Left lung (tissue), 10 donors: ENCODE data around the gene PTPRN2. TPM values are rescaled to one million over a fixed set of nuclear protein-coding genes. Genes with fewer than 3 reads are reported as not detected.
"Not testable (repeated sequence)": the region's sequence is repeated elsewhere in the genome, so short reads cannot be mapped to it uniquely, and the experiment has no call there.

Experiments
- ATAC-seq: fragments of 200-7000 bp; cut with Tn5 transposase; one replicate; pipeline ENCODE4 v1.9.1; 2020; ENCODE audit warnings: moderate library complexity
- DNase-seq, 4 donors: peaks; one replicate each; pipeline ENCODE4 v3.0.0-alpha.2; 2013 to 2020
- H3K27ac ChIP-seq, 2 donors: fragments of 200-600 bp; sonication (generic) in 1 of 2; one replicate each; pipeline versions ENCODE4 v1.5.0 to v1.8.0; 2020 to 2021
- H3K27me3 ChIP-seq, 2 donors: fragments of 200-600 bp; sonication (generic) in 1 of 2; one replicate each; pipeline versions ENCODE4 v1.5.0 to v1.8.0; 2020 to 2021
- H3K36me3 ChIP-seq, 2 donors: fragments of 200-600 bp; sonication (generic) in 1 of 2; one replicate each; pipeline versions ENCODE4 v1.5.0 to v1.8.0; 2020 to 2021
- H3K4me1 ChIP-seq, 2 donors: fragments of 200-600 bp; one replicate each; pipeline ENCODE4 v1.8.0; 2021
- H3K4me3 ChIP-seq, 2 donors: fragments of 200-600 bp; sonication (generic) in 1 of 2; one replicate each; pipeline versions ENCODE4 v1.5.0 to v1.8.0; 2020 to 2021; ENCODE audit warnings: mild to moderate bottlenecking in 1 of 2
- H3K9me3 ChIP-seq, 2 donors: fragments of 200-600 bp; sonication (generic) in 1 of 2; one replicate each; pipeline versions ENCODE4 v1.5.0 to v1.8.0; 2020 to 2021
- intact Hi-C, 2 donors: fragments of 100-400 bp; cut with DNase I; formaldehyde crosslinking; loops; one replicate each; pipeline versions ENCODE4 v1.11.2 to v1.14.2; 2022
- polyA plus RNA-seq, 6 donors: library from polyadenylated mRNA; unstranded; fragments of 120-200 nt; gene quantifications; one replicate each; pipeline ENCODE4 v1.2.1, GENCODE V29; 2013; ENCODE audit not compliant: insufficient read length in 6 of 6
- total RNA-seq, 2 donors: library from RNA; stranded (reverse); fragmentation: NEBNext Ultra II Directional; extraction: Animal tissue kit (Norgen Biotek cat#: 25700); gene quantifications; one replicate each; pipeline ENCODE4 v1.2.1, GENCODE V29; 2021
- TF ChIP-seq, protein P1 (sequence below), 2 donors: fragments of 200-600 bp; sonication (generic) in 1 of 2; IDR thresholded peaks; one replicate each; pipeline versions ENCODE4 v1.5.0 to v1.8.0; 2021; ENCODE audit warnings: antibody characterized with exemption in 2 of 2
- donor health status: DM: no; HTN: yes; CAD: no.
- donor health status: DM: no; HTN: no; CAD: no.

Gene PTPRN2
- total and polyA plus RNA-seq, 8 donors = 4.0 to 7.8 (median 6.8) TPM

DNA sequence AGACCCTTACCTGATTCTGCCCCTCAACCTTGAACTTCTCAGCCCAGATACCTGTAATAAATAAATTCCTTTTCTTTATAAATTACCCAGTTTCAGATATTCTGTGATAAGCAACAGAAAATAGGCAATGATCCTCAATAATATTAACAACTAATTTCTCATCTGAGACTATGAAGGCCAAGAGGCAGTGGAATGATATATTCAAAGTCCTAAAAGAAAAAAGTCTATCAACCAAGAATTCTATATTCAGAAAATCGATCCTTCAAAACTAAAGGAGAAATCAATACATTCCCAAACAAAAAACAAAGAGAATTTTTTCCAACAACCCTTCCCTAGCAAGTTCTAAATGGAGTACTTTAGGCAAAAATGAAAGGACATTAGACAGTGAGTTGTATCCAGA lies 279.6 kb downstream of the PTPRN2 start:
- Histone ChIP-seq H3K4me3 (no peak overlapping the region), H3K9me3 (peaks cover 0 to 46% of the 10 kb centered on the region in 2 donors), H3K27me3 (no peaks in the 10 kb centered on the region), H3K36me3 (no peaks in the 10 kb centered on the region), H3K4me1 (no peaks in the 10 kb centered on the region), H3K27ac (no peak overlapping the region)
- intact Hi-C loops = no loop called here
- ATAC-seq (no peak), DNase-seq (no peak)
- TF ChIP-seq, protein P1, sequence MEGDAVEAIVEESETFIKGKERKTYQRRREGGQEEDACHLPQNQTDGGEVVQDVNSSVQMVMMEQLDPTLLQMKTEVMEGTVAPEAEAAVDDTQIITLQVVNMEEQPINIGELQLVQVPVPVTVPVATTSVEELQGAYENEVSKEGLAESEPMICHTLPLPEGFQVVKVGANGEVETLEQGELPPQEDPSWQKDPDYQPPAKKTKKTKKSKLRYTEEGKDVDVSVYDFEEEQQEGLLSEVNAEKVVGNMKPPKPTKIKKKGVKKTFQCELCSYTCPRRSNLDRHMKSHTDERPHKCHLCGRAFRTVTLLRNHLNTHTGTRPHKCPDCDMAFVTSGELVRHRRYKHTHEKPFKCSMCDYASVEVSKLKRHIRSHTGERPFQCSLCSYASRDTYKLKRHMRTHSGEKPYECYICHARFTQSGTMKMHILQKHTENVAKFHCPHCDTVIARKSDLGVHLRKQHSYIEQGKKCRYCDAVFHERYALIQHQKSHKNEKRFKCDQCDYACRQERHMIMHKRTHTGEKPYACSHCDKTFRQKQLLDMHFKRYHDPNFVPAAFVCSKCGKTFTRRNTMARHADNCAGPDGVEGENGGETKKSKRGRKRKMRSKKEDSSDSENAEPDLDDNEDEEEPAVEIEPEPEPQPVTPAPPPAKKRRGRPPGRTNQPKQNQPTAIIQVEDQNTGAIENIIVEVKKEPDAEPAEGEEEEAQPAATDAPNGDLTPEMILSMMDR (IDR thresholded peaks at IDR 0.05) = no peak

DNA sequence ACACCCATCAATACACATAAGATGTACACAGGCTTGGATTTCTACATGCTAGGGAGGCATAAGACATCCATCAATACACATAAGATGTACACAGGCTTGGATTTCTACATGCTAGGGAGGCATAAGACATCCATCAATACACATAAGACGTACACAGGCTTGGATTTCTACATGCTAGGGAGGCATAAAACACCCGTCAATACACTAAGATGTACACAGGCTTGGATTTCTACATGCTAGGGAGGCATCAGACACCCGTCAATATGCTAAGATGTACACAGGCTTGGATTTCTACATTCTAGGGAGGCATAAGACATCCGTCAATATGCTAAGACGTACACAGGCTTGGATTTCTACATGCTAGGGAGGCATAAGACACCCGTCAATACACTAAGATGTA lies 283.6 kb downstream of the PTPRN2 start:
- ATAC-seq, DNase-seq, H3K27me3 ChIP-seq, H3K4me3 ChIP-seq, H3K36me3 ChIP-seq, H3K27ac ChIP-seq, intact Hi-C loops, H3K4me1 ChIP-seq: not testable (repeated sequence)
- peaks cover 0 to 23% of the 10 kb centered on the region in 2 donors for H3K9me3 ChIP-seq

DNA sequence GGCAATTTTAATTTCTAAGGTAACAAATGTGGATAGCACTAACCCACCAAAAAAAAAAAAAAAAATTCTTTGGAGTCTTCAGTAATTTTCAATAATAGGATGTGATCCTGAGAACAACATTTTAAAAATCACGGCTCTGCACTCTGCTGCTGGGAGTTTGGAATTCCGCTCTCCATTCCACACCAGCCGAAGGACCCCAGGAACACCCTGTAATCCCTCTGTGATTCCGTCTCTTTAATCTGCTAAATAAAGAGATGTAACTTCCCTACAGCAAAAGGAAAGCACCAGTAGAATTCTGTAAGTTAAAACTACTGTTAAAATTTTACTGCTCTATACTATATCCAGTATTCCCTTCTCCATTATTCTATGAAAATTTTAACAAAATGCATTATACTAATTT lies 284.5 kb downstream of the PTPRN2 start:
- DNase-seq = no peak

DNA sequence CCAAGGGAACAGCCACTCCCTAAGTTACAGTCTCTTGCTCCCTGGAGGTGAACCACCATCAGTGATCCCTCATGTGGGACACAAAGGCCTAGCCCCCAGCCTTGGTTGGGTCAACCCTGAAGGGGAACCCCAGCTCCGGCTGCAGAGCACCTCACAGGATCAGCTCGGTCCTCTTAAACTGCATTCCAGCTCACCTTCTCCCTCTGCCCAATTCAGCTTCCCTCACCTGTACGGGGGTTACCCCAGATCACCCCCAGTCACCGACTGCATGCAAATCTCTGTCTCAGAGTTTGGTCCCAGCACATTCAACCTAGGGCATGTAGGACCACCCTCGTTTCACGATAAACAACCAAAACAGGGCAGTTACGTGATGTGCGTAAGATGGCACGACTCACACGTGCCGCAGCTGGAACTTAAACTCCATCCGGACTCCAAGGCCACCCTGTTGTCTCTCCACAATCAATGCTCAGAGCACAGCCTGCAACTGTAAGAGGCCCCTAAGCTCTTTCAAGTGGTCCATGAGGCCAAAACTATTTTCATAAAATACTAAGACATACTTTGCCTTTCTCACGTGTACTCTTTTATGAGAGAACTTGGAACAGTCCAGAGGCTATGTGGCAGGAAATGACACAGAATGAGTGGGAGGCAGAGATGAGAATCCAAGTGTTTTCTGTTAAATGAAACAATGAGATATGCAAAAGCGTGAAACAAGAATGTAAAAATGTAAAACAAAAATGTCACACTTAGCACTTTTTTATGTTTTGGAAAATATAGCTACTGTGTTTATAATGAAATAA lies 285.2 kb downstream of the PTPRN2 start:
- DNase-seq = no peak
- intact Hi-C loops = no loop called here
- H3K27me3 ChIP-seq = no peaks in the 10 kb centered on the region
- TF ChIP-seq, protein P1 (IDR thresholded peaks at IDR 0.05) = no peak
- H3K4me1 ChIP-seq = no peaks in the 10 kb centered on the region
- H3K9me3 ChIP-seq = peaks cover 0 to 14% of the 10 kb centered on the region in 2 donors
- H3K36me3 ChIP-seq = no peaks in the 10 kb centered on the region
- no peak overlapping the region for H3K27ac ChIP-seq
- H3K4me3 ChIP-seq = no peak overlapping the region
- no peak for ATAC-seq

More for the DNA sequence above, 284.5 kb downstream of the PTPRN2 start:
- TF ChIP-seq, protein P1 (IDR thresholded peaks at IDR 0.05) = no peak
- Histone ChIP-seq H3K27ac (no peak overlapping the region), H3K27me3 (no peaks in the 10 kb centered on the region), H3K36me3 (no peaks in the 10 kb centered on the region), H3K4me1 (no peaks in the 10 kb centered on the region), H3K4me3 (no peak overlapping the region), H3K9me3 (peaks cover 0 to 21% of the 10 kb centered on the region in 2 donors)
- intact Hi-C loops = no loop called here
- no peak for ATAC-seq

DNA sequence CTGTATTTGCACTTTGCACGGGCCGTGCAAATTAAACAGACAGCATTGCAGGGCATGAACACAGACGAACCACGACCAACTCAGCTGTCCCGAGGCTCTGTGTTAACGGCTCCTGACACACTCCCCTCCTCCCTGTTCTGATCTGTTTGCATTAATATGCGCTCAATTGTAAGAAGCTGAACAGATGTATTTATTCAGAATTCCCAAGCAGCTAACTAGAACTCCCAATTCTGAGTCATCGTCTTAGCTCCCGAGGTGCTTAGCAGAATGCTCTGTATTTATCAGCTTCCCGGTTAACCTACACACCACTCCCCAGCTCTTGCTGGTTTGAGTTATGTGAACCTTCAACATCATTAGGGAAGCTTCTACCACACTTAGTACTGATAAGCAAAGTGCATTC lies 286.4 kb downstream of the PTPRN2 start:
- DNase-seq = no peak
- ATAC-seq = no peak
- H3K4me3 ChIP-seq = no peak overlapping the region
- no peaks in the 10 kb centered on the region for H3K4me1 ChIP-seq
- H3K27ac ChIP-seq = no peak overlapping the region
- H3K9me3 ChIP-seq = peaks cover 0 to 3% of the 10 kb centered on the region in 2 donors
- TF ChIP-seq, protein P1 (IDR thresholded peaks at IDR 0.05) = no peak
- intact Hi-C loops = no loop called here
- no peaks in the 10 kb centered on the region for H3K27me3 ChIP-seq
- H3K36me3 ChIP-seq = no peaks in the 10 kb centered on the region
